Measurements from ENCODE around the gene C20orf204. TPM values are rescaled to one million over a fixed set of nuclear protein-coding genes. Genes with fewer than 3 reads are reported as not detected.

C20orf204 gene
- total and polyA plus RNA-seq, 12 donors, result 0.05 to 4.8 (median 0.46) TPM

GRCh38 chr20:64045346-64046011 lies 9.5 kb downstream of the C20orf204 start:
- intact Hi-C loops (cut with DNase I), result loop anchor here in 1 of 2 donors (5.0 kb wide), 1 partner anchor 67 kb away; no protein-coding TSS in a partner anchor
- Histone ChIP-seq H3K27me3 (peaks cover 57% of the 10 kb centered on the region), H3K27ac (peak overlapping the region in 1 of 5 donors; percentile 61), H3K4me3 (no peak overlapping the region), H3K9me3 (replicated peaks in 1 of 3) (no peaks in the 10 kb centered on the region), H3K36me3 (replicated peaks in 1 of 2) (no peaks in the 10 kb centered on the region), H3K4me1 (replicated peaks in 1 of 2) (peaks cover 0 to 12% of the 10 kb centered on the region in 2 donors)
- DNase-seq, result peak in 3 of 7 donors; percentile 17 to 70 (median 57)
- TF ChIP-seq CTCF (IDR thresholded peaks at IDR 0.05) (no peak), POLR2A (IDR thresholded peaks at IDR 0.05) (no peak)
- WGBS, 4 donors, result 38 to 71% (median 65%) methylated on average over 3 to 11 of the region's 11 CpGs

- Histone ChIP-seq H3K36me3 (replicated peaks in 1 of 2) (no peaks in the 10 kb centered on the region), H3K4me3 (peak overlapping the region in 1 of 4 donors; percentile 26), H3K27me3 (peaks cover 54% of the 10 kb centered on the region), H3K4me1 (replicated peaks in 1 of 2) (peaks cover 0 to 5% of the 10 kb centered on the region in 2 donors), H3K9me3 (replicated peaks in 1 of 3) (no peaks in the 10 kb centered on the region), H3K27ac (no peak overlapping the region)
- DNase-seq, result no peak
- intact Hi-C loops (cut with DNase I), result loop anchor here in 1 of 2 donors (5.0 kb wide), 1 partner anchor 65 kb away; no protein-coding TSS in a partner anchor
- WGBS, 4 donors, result 64 to 78% (median 65%) methylated on average over 8 of the region's 8 CpGs
- TF ChIP-seq CTCF (IDR thresholded peaks at IDR 0.05) (no peak), POLR2A (IDR thresholded peaks at IDR 0.05) (no peak)
These were observed 11.0 kb downstream of the C20orf204 start for GRCh38 chr20:64047046-64047389.

- TF ChIP-seq POLR2A (IDR thresholded peaks at IDR 0.05) (no peak), CTCF (IDR thresholded peaks at IDR 0.05) (no peak)
- intact Hi-C loops (cut with DNase I), result loop anchor here in 1 of 2 donors (5.0 kb wide), 1 partner anchor 64 kb away; no protein-coding TSS in a partner anchor
- DNase-seq, result no peak
- WGBS, 4 donors, result 14 to 40% (median 27%) methylated on average over 2 to 49 of the region's 49 CpGs
- no peaks in the 10 kb centered on the region for H3K4me1 ChIP-seq (replicated peaks in 1 of 2)
- H3K36me3 ChIP-seq (replicated peaks in 1 of 2), result no peaks in the 10 kb centered on the region
- no peaks in the 10 kb centered on the region for H3K9me3 ChIP-seq (replicated peaks in 1 of 3)
- peak overlapping the region in 1 of 4 donors; percentile 32 for H3K4me3 ChIP-seq
- peaks cover 59% of the 10 kb centered on the region for H3K27me3 ChIP-seq
- peak overlapping the region in 1 of 5 donors; percentile 45 for H3K27ac ChIP-seq
These were observed 12.0 kb downstream of the C20orf204 start for GRCh38 chr20:64047968-64048401.

- no peaks in the 10 kb centered on the region for H3K36me3 ChIP-seq (replicated peaks in 1 of 2)
- no peaks in the 10 kb centered on the region for H3K4me1 ChIP-seq (replicated peaks in 1 of 2)
- H3K9me3 ChIP-seq (replicated peaks in 1 of 3), result no peaks in the 10 kb centered on the region
- H3K27ac ChIP-seq, result peak overlapping the region in 1 of 5 donors; percentile 45
- TF ChIP-seq POLR2A (IDR thresholded peaks at IDR 0.05), result no peak
- no peak for TF ChIP-seq CTCF (IDR thresholded peaks at IDR 0.05)
- H3K27me3 ChIP-seq, result peaks cover 60% of the 10 kb centered on the region
- DNase-seq, result no peak
- intact Hi-C loops (cut with DNase I), result loop anchor here in 1 of 2 donors (5.0 kb wide), 1 partner anchor 64 kb away; no protein-coding TSS in a partner anchor
- WGBS, 4 donors, result 5 to 16% (median 6%) methylated on average over 26 to 101 of the region's 101 CpGs; no CpG with 5 or more reads in 1 of the 4 donors
- peak overlapping the region in 1 of 4 donors; percentile 32 for H3K4me3 ChIP-seq
These were observed 12.5 kb downstream of the C20orf204 start for GRCh38 chr20:64048402-64049044.

Measured in adrenal gland (tissue), 12 donors.